Measurements from ENCODE around the gene LYVE1. TPM values are rescaled to one million over a fixed set of nuclear protein-coding genes. Genes with fewer than 3 reads are reported as not detected.

Gene LYVE1
- total RNA-seq, 2 donors from 2014 or later: not detected

DNA sequence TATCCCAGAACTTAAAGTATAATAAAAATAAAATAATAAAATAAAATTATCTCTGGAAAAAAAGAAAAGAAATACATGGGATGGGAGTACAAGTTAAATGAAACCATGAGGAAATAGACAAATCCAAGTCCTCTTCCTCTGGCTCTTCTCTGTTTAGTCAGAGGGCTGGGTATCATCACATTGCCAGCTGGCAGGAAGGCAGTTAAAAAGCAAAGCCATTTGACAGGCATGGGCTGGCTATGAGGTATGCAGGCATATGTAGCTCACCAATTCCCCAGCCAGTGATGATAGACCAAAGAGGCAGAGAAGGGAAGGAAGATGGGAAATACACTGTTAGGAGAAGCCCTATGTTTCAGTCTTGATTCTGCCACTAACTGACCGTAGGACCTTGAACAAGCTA lies 6.5 kb downstream of the LYVE1 start:
- no peak for DNase-seq
- no peaks in the 10 kb centered on the region for H3K9me3 ChIP-seq (ENCODE audit: control insufficient read depth, low read length)
- no peaks in the 10 kb centered on the region for H3K27me3 ChIP-seq (ENCODE audit: control insufficient read depth, insufficient read depth, low read length, poor library complexity, severe bottlenecking)
- TF ChIP-seq, protein P1, sequence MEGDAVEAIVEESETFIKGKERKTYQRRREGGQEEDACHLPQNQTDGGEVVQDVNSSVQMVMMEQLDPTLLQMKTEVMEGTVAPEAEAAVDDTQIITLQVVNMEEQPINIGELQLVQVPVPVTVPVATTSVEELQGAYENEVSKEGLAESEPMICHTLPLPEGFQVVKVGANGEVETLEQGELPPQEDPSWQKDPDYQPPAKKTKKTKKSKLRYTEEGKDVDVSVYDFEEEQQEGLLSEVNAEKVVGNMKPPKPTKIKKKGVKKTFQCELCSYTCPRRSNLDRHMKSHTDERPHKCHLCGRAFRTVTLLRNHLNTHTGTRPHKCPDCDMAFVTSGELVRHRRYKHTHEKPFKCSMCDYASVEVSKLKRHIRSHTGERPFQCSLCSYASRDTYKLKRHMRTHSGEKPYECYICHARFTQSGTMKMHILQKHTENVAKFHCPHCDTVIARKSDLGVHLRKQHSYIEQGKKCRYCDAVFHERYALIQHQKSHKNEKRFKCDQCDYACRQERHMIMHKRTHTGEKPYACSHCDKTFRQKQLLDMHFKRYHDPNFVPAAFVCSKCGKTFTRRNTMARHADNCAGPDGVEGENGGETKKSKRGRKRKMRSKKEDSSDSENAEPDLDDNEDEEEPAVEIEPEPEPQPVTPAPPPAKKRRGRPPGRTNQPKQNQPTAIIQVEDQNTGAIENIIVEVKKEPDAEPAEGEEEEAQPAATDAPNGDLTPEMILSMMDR (conservative IDR thresholded peaks at IDR 0.05): no peak
- Mint-ChIP-seq H3K4me1 (no peaks in the 10 kb centered on the region), H3K36me3 (ENCODE audit: low read depth) (no peaks in the 10 kb centered on the region), H3K4me3 (no peak overlapping the region), H3K27ac (no peak overlapping the region), H3K27me3 (ENCODE audit: insufficient read depth) (peaks cover 3% of the 10 kb centered on the region), H3K9me3 (no peaks in the 10 kb centered on the region)
- no peak overlapping the region for H3K9ac ChIP-seq (ENCODE audit: extremely low read depth, low read length, poor library complexity, severe bottlenecking)
- WGBS, 2 experiments (ENCODE audit: insufficient coverage in 1 of 2, insufficient read length in 1 of 2): 92 to 95% methylated on average over 1 of the region's 1 CpG
- no peaks in the 10 kb centered on the region for H3K4me1 ChIP-seq (ENCODE audit: control insufficient read depth, insufficient read depth, low read length)
- no peak overlapping the region for H3K4me3 ChIP-seq (ENCODE audit: low read length)
- H3K27ac ChIP-seq (ENCODE audit: low read depth, low read length): no peak overlapping the region
- no peaks in the 10 kb centered on the region for H3K36me3 ChIP-seq (ENCODE audit: control insufficient read depth, insufficient read depth, low read length)

DNA sequence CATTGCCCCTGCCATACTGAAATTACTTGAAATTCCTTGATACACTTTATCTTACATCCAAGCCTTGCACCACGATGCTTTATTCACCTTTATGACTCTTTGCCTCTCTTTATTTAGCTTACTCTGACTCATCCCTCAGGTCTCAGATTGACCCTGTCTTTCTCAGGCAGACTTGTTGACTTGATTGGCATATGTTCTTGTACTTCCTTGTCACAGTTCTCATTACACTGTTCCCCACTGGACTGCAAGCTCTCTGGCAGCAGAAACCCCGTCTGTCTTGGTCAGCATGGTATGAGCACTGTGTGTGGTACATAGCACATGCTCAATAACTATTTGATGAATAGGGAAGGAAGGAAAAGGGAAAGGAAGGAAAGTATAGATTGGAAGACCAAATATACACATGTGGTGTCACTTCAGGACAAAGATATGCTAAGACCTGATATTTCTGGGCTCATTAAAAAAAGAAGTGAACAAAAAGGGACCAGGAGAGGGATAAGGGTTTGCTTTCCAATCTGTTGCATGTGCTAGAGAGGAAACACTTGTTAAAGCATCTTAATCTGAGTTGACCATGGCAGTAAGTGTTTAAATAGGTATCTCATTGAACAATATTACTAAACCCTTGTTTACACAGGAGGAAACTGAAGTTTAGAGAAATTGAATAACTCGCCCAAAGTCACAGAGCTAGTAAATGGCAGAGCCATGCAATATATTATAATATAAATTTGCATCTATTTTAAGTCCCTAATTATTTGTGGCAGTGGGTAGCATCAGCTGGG lies 7.2 kb downstream of the LYVE1 start:
- TF ChIP-seq, protein P1 (conservative IDR thresholded peaks at IDR 0.05): no peak
- H3K27ac ChIP-seq (ENCODE audit: low read depth, low read length): no peak overlapping the region
- Mint-ChIP-seq H3K4me1 (no peaks in the 10 kb centered on the region), H3K4me3 (no peak overlapping the region), H3K27ac (no peak overlapping the region), H3K27me3 (ENCODE audit: insufficient read depth) (peaks cover 3% of the 10 kb centered on the region), H3K36me3 (ENCODE audit: low read depth) (no peaks in the 10 kb centered on the region), H3K9me3 (no peaks in the 10 kb centered on the region)
- no peaks in the 10 kb centered on the region for H3K36me3 ChIP-seq (ENCODE audit: control insufficient read depth, insufficient read depth, low read length)
- no peak overlapping the region for H3K9ac ChIP-seq (ENCODE audit: extremely low read depth, low read length, poor library complexity, severe bottlenecking)
- H3K27me3 ChIP-seq (ENCODE audit: control insufficient read depth, insufficient read depth, low read length, poor library complexity, severe bottlenecking): no peaks in the 10 kb centered on the region
- H3K4me3 ChIP-seq (ENCODE audit: low read length): no peak overlapping the region
- no peak for DNase-seq
- no peaks in the 10 kb centered on the region for H3K4me1 ChIP-seq (ENCODE audit: control insufficient read depth, insufficient read depth, low read length)
- H3K9me3 ChIP-seq (ENCODE audit: control insufficient read depth, low read length): no peaks in the 10 kb centered on the region
- 79 to 83% methylated on average over 2 of the region's 3 CpGs for WGBS, 2 experiments (ENCODE audit: insufficient coverage in 1 of 2, insufficient read length in 1 of 2)

DNA sequence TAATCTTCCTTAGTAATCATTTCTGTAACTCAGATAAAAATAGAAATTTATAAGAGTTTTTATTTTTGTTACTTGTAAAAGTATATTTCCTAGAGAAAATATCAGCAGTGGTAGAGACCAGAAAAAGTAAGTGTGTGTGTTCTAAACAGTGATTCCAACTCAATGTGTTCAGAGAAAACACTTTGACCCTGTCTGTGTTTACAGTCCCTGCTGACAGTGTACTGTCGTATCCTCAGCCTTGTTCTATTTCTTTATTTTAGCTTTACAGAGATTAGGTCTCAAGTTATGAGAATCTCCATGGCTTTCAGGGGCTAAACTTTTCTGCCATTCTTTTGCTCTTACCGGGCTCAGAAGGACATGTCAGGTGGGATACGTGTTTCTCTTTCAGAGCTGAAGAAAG lies 10.2 kb downstream of the LYVE1 start:
- no peaks in the 10 kb centered on the region for H3K27me3 ChIP-seq (ENCODE audit: control insufficient read depth, insufficient read depth, low read length, poor library complexity, severe bottlenecking)
- H3K9ac ChIP-seq (ENCODE audit: extremely low read depth, low read length, poor library complexity, severe bottlenecking): no peak overlapping the region
- no peak for DNase-seq
- Mint-ChIP-seq H3K4me1 (no peaks in the 10 kb centered on the region), H3K27me3 (ENCODE audit: insufficient read depth) (no peaks in the 10 kb centered on the region), H3K27ac (no peak overlapping the region), H3K4me3 (no peak overlapping the region), H3K36me3 (ENCODE audit: low read depth) (no peaks in the 10 kb centered on the region), H3K9me3 (peaks cover 1% of the 10 kb centered on the region)
- TF ChIP-seq, protein P1 (conservative IDR thresholded peaks at IDR 0.05): no peak
- H3K27ac ChIP-seq (ENCODE audit: low read depth, low read length): no peak overlapping the region
- no peaks in the 10 kb centered on the region for H3K9me3 ChIP-seq (ENCODE audit: control insufficient read depth, low read length)
- no peaks in the 10 kb centered on the region for H3K36me3 ChIP-seq (ENCODE audit: control insufficient read depth, insufficient read depth, low read length)
- 84 to 97% methylated on average over 3 of the region's 3 CpGs for WGBS, 2 experiments (ENCODE audit: insufficient coverage in 1 of 2, insufficient read length in 1 of 2)
- H3K4me3 ChIP-seq (ENCODE audit: low read length): no peak overlapping the region
- no peaks in the 10 kb centered on the region for H3K4me1 ChIP-seq (ENCODE audit: control insufficient read depth, insufficient read depth, low read length)

Measured in endodermal cell (in vitro differentiated cells).